ENCODE data around the gene CWH43.

DNA sequence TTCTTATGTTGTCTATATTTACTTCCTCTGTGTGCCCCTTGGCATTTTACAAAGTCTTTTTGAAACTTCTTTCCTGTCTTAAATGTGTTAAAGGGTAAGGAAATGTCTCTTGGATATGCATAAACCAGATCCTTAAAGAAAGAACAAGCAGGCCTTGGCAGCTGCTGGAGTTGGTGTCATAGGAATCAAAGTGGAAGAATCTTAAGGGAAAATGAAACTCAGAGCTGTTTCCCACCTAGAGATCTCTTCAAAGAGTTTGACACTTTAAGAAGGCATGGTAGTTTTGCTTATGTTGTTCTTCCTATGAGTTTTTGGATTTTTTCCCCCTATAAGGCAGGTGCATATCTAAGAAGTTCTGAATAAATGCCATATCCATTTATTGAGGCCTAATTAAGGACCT is 37.0 kb upstream of the CWH43 start:
- TF ChIP-seq PHF21A (IDR thresholded peaks at IDR 0.05; ENCODE audit: borderline replicate concordance, low read depth) (no peak), POLR2A (conservative IDR thresholded peaks at IDR 0.05) (no peak), CEBPB (tag; IDR thresholded peaks at IDR 0.05) (no peak)
